Endometrial microvascular endothelial cells (primary cell): ENCODE results near the gene AMZ1. TPM values are rescaled to one million over a fixed set of nuclear protein-coding genes. Genes with fewer than 3 reads are reported as not detected.

ENCODE experiments used
- in situ Hi-C: cut with HindIII; loops from 2 replicates; pipeline ENCODE4 v1.10.0; 2017; ENCODE audit warnings: low sequenced_read_pairs, low pct_unique_long_range_greater_than_20kb; ENCODE audit errors: inconsistent ontology term
- total RNA-seq: library from RNA; depleted of rRNA; stranded (reverse); fragments of >200 nt; gene quantifications from one replicate; pipeline ENCODE4 v1.2.3, GENCODE V29; 2015; ENCODE audit errors: inconsistent ontology term

Gene AMZ1
- total RNA-seq, 1 donor from 2014 or later = not detected

- in situ Hi-C loops = no loop called here
Observed at GRCh38 chr7:2649991-2650390, 38.0 kb upstream of the AMZ1 start.

GRCh38 chr7:2650451-2650850 is 37.6 kb upstream of the AMZ1 start:
- in situ Hi-C loops = no loop called here

GRCh38 chr7:2651336-2651735 is 36.7 kb upstream of the AMZ1 start:
- in situ Hi-C loops = no loop called here

GRCh38 chr7:2651847-2652735 is 35.9 kb upstream of the AMZ1 start:
- in situ Hi-C loops = no loop called here

GRCh38 chr7:2652736-2653060 is 35.3 kb upstream of the AMZ1 start:
- in situ Hi-C loops = no loop called here

GRCh38 chr7:2654059-2654458 is 33.9 kb upstream of the AMZ1 start:
- in situ Hi-C loops = no loop called here

- in situ Hi-C loops = no loop called here
Observed at GRCh38 chr7:2655870-2656614, 32.0 kb upstream of the AMZ1 start.

- in situ Hi-C loops = no loop called here
Observed at GRCh38 chr7:2657208-2657607, 30.8 kb upstream of the AMZ1 start.

GRCh38 chr7:2657920-2658671 is 29.9 kb upstream of the AMZ1 start:
- in situ Hi-C loops = no loop called here

- in situ Hi-C loops = no loop called here
Observed at GRCh38 chr7:2658941-2659340, 29.1 kb upstream of the AMZ1 start.

- in situ Hi-C loops = no loop called here
Observed at GRCh38 chr7:2659556-2660358, 28.2 kb upstream of the AMZ1 start.

GRCh38 chr7:2660359-2661095 is 27.5 kb upstream of the AMZ1 start:
- in situ Hi-C loops = no loop called here

- in situ Hi-C loops = no loop called here
Observed at GRCh38 chr7:2661096-2661449, 26.9 kb upstream of the AMZ1 start.

- in situ Hi-C loops = no loop called here
Observed at GRCh38 chr7:2661602-2662272, 26.3 kb upstream of the AMZ1 start.

- in situ Hi-C loops = no loop called here
Observed at GRCh38 chr7:2662273-2663120, 25.5 kb upstream of the AMZ1 start.

- in situ Hi-C loops = no loop called here
Observed at GRCh38 chr7:2663121-2663886, 24.7 kb upstream of the AMZ1 start.
